ENCODE data around the gene APBA2. TPM values are rescaled to one million over a fixed set of nuclear protein-coding genes. Genes with fewer than 3 reads are reported as not detected.

Gene APBA2
- total and polyA plus RNA-seq, 7 donors: 0.46 to 10.7 (median 1.5) TPM

GRCh38 chr15:29130951-29131839, 245.4 kb downstream of the APBA2 start:
- H3K4me3 ChIP-seq: no peak overlapping the region
- WGBS, 2 donors: 67 to 77% methylated on average over 19 of the region's 19 CpGs
- no peaks in the 10 kb centered on the region for H3K4me1 ChIP-seq
- H3K36me3 ChIP-seq: no peaks in the 10 kb centered on the region
- TF ChIP-seq CTCF (IDR thresholded peaks at IDR 0.05) (no peak), POLR2AphosphoS5 (IDR thresholded peaks at IDR 0.05) (no peak), POLR2A (IDR thresholded peaks at IDR 0.05) (no peak), EP300 (IDR thresholded peaks at IDR 0.05) (no peak)
- no peaks in the 10 kb centered on the region for H3K27me3 ChIP-seq
- peak; percentile 46 for DNase-seq
- intact Hi-C loops (cut with DNase I): no loop called here
- no peaks in the 10 kb centered on the region for H3K9me3 ChIP-seq
- no peak overlapping the region for H3K27ac ChIP-seq

GRCh38 chr15:29131840-29132420, 246.2 kb downstream of the APBA2 start:
- no peak for TF ChIP-seq POLR2AphosphoS5 (IDR thresholded peaks at IDR 0.05)
- no peak for TF ChIP-seq POLR2A (IDR thresholded peaks at IDR 0.05)
- no peak for TF ChIP-seq CTCF (IDR thresholded peaks at IDR 0.05)
- no peak for TF ChIP-seq EP300 (IDR thresholded peaks at IDR 0.05)
- DNase-seq: peak; percentile 57
- H3K27ac ChIP-seq: no peak overlapping the region
- intact Hi-C loops (cut with DNase I): no loop called here
- no peaks in the 10 kb centered on the region for H3K9me3 ChIP-seq
- 56 to 76% methylated on average over 23 of the region's 23 CpGs for WGBS, 2 donors
- no peaks in the 10 kb centered on the region for H3K4me1 ChIP-seq
- no peaks in the 10 kb centered on the region for H3K36me3 ChIP-seq
- no peak overlapping the region for H3K4me3 ChIP-seq
- H3K27me3 ChIP-seq: no peaks in the 10 kb centered on the region

GRCh38 chr15:29132735-29133181, 247.0 kb downstream of the APBA2 start:
- TF ChIP-seq POLR2A (IDR thresholded peaks at IDR 0.05) (no peak), EP300 (IDR thresholded peaks at IDR 0.05) (no peak), CTCF (IDR thresholded peaks at IDR 0.05) (no peak), POLR2AphosphoS5 (IDR thresholded peaks at IDR 0.05) (no peak)
- Histone ChIP-seq H3K4me1 (no peaks in the 10 kb centered on the region), H3K27me3 (no peaks in the 10 kb centered on the region), H3K4me3 (no peak overlapping the region), H3K36me3 (no peaks in the 10 kb centered on the region), H3K27ac (no peak overlapping the region), H3K9me3 (no peaks in the 10 kb centered on the region)
- 86 to 88% methylated on average over 14 of the region's 14 CpGs for WGBS, 2 donors
- DNase-seq: peak; percentile 60
- intact Hi-C loops (cut with DNase I): no loop called here

- H3K4me3 ChIP-seq: no peak overlapping the region
- H3K27me3 ChIP-seq: no peaks in the 10 kb centered on the region
- intact Hi-C loops (cut with DNase I): no loop called here
- H3K36me3 ChIP-seq: no peaks in the 10 kb centered on the region
- 82 to 93% methylated on average over 8 of the region's 8 CpGs for WGBS, 2 donors
- peak; percentile 46 for DNase-seq
- H3K9me3 ChIP-seq: no peaks in the 10 kb centered on the region
- no peaks in the 10 kb centered on the region for H3K4me1 ChIP-seq
- H3K27ac ChIP-seq: no peak overlapping the region
- TF ChIP-seq EP300 (IDR thresholded peaks at IDR 0.05): no peak
These were observed 247.5 kb downstream of the APBA2 start for GRCh38 chr15:29133321-29133720.

GRCh38 chr15:29133791-29134190, 248.0 kb downstream of the APBA2 start:
- TF ChIP-seq POLR2AphosphoS5 (IDR thresholded peaks at IDR 0.05): no peak
- TF ChIP-seq POLR2A (IDR thresholded peaks at IDR 0.05): no peak
- TF ChIP-seq CTCF (IDR thresholded peaks at IDR 0.05): no peak
- TF ChIP-seq EP300 (IDR thresholded peaks at IDR 0.05): no peak
- Histone ChIP-seq H3K27ac (no peak overlapping the region), H3K27me3 (no peaks in the 10 kb centered on the region), H3K4me3 (no peak overlapping the region), H3K9me3 (no peaks in the 10 kb centered on the region), H3K4me1 (no peaks in the 10 kb centered on the region), H3K36me3 (no peaks in the 10 kb centered on the region)
- WGBS, 2 donors: 83 to 94% methylated on average over 5 of the region's 5 CpGs
- intact Hi-C loops (cut with DNase I): no loop called here
- peak; percentile 49 for DNase-seq

Measured in sigmoid colon (tissue), 7 donors.